Esophagus muscularis mucosa (tissue), 4 donors: ENCODE results near the gene WNT9A. TPM values are rescaled to one million over a fixed set of nuclear protein-coding genes. Genes with fewer than 3 reads are reported as not detected.

Experiments
- DNase-seq: peaks from one replicate; pipeline ENCODE4 v3.0.0-alpha.2; 2017; ENCODE audit errors: extremely low spot score
- H3K27ac ChIP-seq, 4 donors: fragments of 200-600 bp; sonication (generic); replicated peaks in 1 of 4; 1 replicate in 3 of 4; 2 replicates in 1 of 4; pipeline ENCODE4 v1.5.1; 2016 to 2019; ENCODE audit warnings: mild to moderate bottlenecking in 1 of 4
- H3K27me3 ChIP-seq, 4 donors: fragments of 200-600 bp; sonication (generic); one replicate each; pipeline versions ENCODE4 v1.5.1 to v1.6.0; 2016 to 2019
- H3K36me3 ChIP-seq, 4 donors: fragments of 200-600 bp; sonication (generic); one replicate each; pipeline ENCODE4 v1.5.1; 2016 to 2019
- H3K4me1 ChIP-seq, 4 donors: fragments of 200-600 bp; sonication (generic); one replicate each; pipeline ENCODE4 v1.5.1; 2016 to 2019
- H3K4me3 ChIP-seq, 4 donors: fragments of 200-600 bp; sonication (generic); 1 replicate in 2 of 4; 2 replicates in 2 of 4; pipeline ENCODE4 v1.5.1; 2016 to 2019; ENCODE audit warnings: mild to moderate bottlenecking in 4 of 4, moderate library complexity in 1 of 4
- H3K9me3 ChIP-seq, 4 donors: fragments of 200-600 bp; sonication (generic); 1 replicate in 3 of 4; 2 replicates in 1 of 4; pipeline ENCODE4 v1.5.1; 2016 to 2019
- CTCF ChIP-seq, 3 experiments: fragments of 200-600 bp in 2 of 3; fragments of 450-650 bp in 1 of 3; sonication (generic) in 2 of 3; IDR thresholded peaks; one replicate each; pipeline ENCODE4 v1.5.1; 2017 to 2019; ENCODE audit warnings: antibody characterized with exemption in 3 of 3, mild to moderate bottlenecking in 2 of 3, moderate library complexity in 1 of 3
- EP300 ChIP-seq: sonication (generic); formaldehyde crosslinking; IDR thresholded peaks from one replicate; pipeline ENCODE4 v1.6.1; 2017; ENCODE audit warnings: antibody characterized with exemption
- POLR2A ChIP-seq: fragments of 450-650 bp; IDR thresholded peaks from one replicate; pipeline ENCODE4 v1.6.1; 2017; ENCODE audit warnings: antibody characterized with exemption, moderate library complexity, mild to moderate bottlenecking, low read depth
- POLR2AphosphoS5 ChIP-seq, 2 donors: sonication (generic); formaldehyde crosslinking; IDR thresholded peaks; one replicate each; pipeline ENCODE4 v1.6.1; 2017; ENCODE audit warnings: antibody characterized with exemption in 2 of 2
- WGBS: methylation state at CpG from one replicate; pipeline ENCODE4 v1.1.5; 2018; 5-methylcytosine and 5-hydroxymethylcytosine counted together
- intact Hi-C: fragments of 100-400 bp; cut with DNase I; formaldehyde crosslinking; loops from one replicate; pipeline ENCODE4 v1.15.1; 2023
- total RNA-seq, 4 donors: library from RNA; depleted of rRNA; stranded (reverse); fragments of >200 nt; gene quantifications; one replicate each; pipeline versions ENCODE4 v1.1.0 to v1.2.1, GENCODE V29; 2016

WNT9A gene
- total RNA-seq, 4 donors from 2014 or later = 7.5 to 18.1 (median 14.4) TPM

DNA sequence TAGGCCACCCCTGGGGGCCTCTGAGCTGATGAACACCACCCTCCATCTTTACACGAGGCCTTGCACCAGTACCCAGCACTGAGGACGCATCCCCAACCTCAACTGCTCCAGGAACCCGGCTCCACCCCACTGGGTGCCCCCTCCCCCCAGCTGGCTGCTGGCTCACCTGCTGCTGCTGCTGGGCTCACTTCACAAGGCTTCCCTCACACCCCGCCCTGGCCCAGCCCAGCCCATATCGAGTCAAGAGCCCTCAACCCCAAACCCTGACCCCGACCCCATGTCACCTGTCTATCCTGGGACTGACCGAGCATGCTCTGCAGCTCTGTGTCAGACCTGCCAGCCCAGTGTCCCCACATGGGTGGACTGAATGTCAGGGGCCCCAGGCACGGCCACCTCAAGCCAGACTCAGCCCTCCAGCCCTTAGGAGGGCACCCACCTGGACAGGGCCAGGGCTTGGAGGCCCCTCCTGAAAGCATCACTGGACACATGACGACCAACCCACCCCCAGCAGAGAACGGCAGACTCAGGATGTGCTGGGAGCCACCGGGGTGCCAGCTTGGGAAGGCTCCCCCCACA, 21.4 kb downstream of the WNT9A start:
- 97% methylated on average over 4 of the region's 11 CpGs for WGBS
- Histone ChIP-seq H3K27me3 (no peaks in the 10 kb centered on the region), H3K36me3 (peaks cover under 1 to 40% (median 22%) of the 10 kb centered on the region in 4 donors), H3K27ac (no peak overlapping the region), H3K9me3 (no peaks in the 10 kb centered on the region), H3K4me3 (no peak overlapping the region), H3K4me1 (peaks cover 0 to 24% (median 22%) of the 10 kb centered on the region in 4 donors)
- TF ChIP-seq EP300 (no peak), POLR2A (no peak), CTCF (IDR thresholded peaks at IDR 0.05) (no peak), POLR2AphosphoS5 (IDR thresholded peaks at IDR 0.05) (no peak)
- DNase-seq = no peak
- intact Hi-C loops = no loop called here

GRCh38 chr1:227925582-227926198, 22.0 kb downstream of the WNT9A start:
- intact Hi-C loops = no loop called here
- Histone ChIP-seq H3K4me1 (peaks cover 0 to 24% (median 20%) of the 10 kb centered on the region in 4 donors), H3K27ac (no peak overlapping the region), H3K4me3 (no peak overlapping the region), H3K9me3 (no peaks in the 10 kb centered on the region), H3K36me3 (peaks cover 3 to 46% (median 28%) of the 10 kb centered on the region in 4 donors), H3K27me3 (no peaks in the 10 kb centered on the region)
- no peak for TF ChIP-seq CTCF (IDR thresholded peaks at IDR 0.05)
- TF ChIP-seq EP300 = no peak
- no peak for TF ChIP-seq POLR2A
- TF ChIP-seq POLR2AphosphoS5 (IDR thresholded peaks at IDR 0.05) = no peak
- WGBS = 88% methylated on average over 7 of the region's 14 CpGs
- DNase-seq = no peak

DNA sequence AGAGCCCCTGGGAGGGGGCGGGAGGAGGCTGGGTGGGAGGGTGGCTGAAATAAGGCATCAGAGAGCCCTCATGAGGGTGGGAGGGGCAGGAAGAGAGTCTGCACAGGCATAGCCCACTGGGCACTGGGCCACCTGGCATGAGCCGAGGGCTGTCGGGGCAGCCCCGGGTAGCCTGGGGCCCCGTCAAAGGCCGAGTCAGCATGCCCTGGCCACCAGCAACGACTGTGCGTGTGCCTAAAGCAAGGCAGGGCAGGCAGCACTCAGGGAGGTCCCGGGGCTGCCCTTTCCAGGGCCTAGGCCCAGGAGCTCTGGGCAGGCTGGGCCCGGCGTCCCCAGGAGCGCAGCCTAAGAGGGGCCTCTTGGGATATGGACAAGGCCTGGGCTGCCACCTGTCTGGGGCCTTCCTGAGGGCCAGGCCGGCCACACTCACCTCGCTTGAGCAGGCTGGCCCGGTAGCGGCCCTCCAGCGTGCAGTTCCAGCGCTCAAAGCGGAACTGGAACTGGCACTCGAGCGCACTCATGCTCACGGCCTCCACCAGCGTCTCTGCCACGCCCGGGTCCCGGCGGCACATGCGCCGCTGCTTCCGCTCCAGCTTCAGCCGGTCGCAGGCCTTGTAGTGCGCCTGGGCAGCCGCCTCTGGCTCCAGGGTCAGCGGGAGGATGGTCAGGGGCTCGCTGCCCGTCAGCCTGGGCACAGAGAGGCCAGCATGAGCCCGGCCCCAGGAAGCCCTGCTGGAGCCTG, 22.7 kb downstream of the WNT9A start:
- WGBS = 86% methylated on average over 19 of the region's 38 CpGs
- Histone ChIP-seq H3K27me3 (no peaks in the 10 kb centered on the region), H3K36me3 (peaks cover 3 to 53% (median 30%) of the 10 kb centered on the region in 4 donors), H3K9me3 (no peaks in the 10 kb centered on the region), H3K4me3 (no peak overlapping the region), H3K27ac (no peak overlapping the region), H3K4me1 (peaks cover 0 to 24% (median 18%) of the 10 kb centered on the region in 4 donors)
- intact Hi-C loops = no loop called here
- DNase-seq = no peak
- no peak for TF ChIP-seq EP300
- TF ChIP-seq CTCF (IDR thresholded peaks at IDR 0.05) = no peak
- no peak for TF ChIP-seq POLR2AphosphoS5 (IDR thresholded peaks at IDR 0.05)
- no peak for TF ChIP-seq POLR2A

DNA sequence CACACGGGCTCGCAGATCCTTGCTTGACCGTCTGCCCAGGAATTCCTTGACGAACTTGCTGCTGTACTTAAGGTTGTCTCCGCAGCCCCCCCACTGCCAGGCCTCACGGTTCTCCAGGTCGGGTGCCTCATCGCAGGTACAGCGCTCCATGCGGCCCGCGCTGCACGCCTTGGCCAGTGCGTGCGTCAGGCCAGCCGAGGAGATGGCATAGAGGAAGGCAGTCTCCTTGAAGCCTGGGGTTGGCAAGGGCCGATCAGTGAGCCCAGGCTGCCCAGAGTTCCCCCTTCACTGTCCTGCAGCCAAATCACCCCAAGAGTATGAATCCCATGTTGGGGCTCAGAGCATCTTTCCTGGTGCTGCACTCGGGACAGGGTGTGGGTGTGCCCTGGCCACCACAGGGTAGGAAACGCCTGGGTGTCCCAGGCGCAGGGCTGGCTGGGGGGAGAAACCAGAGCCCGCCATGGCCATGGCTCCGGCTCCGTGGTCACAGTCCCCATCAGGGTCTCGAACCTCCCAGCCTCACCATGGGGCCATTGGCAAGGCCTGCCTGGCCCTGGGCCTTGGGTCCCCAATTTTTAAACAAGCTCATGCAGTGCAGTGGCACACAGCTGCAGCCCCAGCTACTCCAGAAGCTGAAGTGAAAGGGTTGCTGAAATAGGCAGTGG, 23.4 kb downstream of the WNT9A start:
- no peak for TF ChIP-seq POLR2A
- no peak for TF ChIP-seq EP300
- TF ChIP-seq CTCF (IDR thresholded peaks at IDR 0.05) = no peak
- no peak for TF ChIP-seq POLR2AphosphoS5 (IDR thresholded peaks at IDR 0.05)

More for the DNA sequence above, 23.4 kb downstream of the WNT9A start:
- Histone ChIP-seq H3K27me3 (no peaks in the 10 kb centered on the region), H3K4me3 (no peak overlapping the region), H3K9me3 (no peaks in the 10 kb centered on the region), H3K27ac (no peak overlapping the region), H3K36me3 (peaks cover 3 to 54% (median 30%) of the 10 kb centered on the region in 4 donors), H3K4me1 (peaks cover 0 to 24% (median 18%) of the 10 kb centered on the region in 4 donors)
- DNase-seq = no peak
- WGBS = 88% methylated on average over 13 of the region's 24 CpGs
- intact Hi-C loops = no loop called here
